ENCODE results near the gene JMJD4. TPM values are rescaled to one million over a fixed set of nuclear protein-coding genes. Genes with fewer than 3 reads are reported as not detected.

Gene JMJD4
- total RNA-seq, 1 experiment from 2014 or later, result 24.4 TPM

- Mint-ChIP-seq H3K27ac (no peak overlapping the region), H3K4me1 (peaks cover 4 to 19% of the 10 kb centered on the region in 2 experiments; a peak in 2 of 4 replicates), H3K9me3 (no peaks in the 10 kb centered on the region), H3K4me3 (no peak overlapping the region), H3K27me3 (ENCODE audit: low read depth) (no peaks in the 10 kb centered on the region), H3K36me3 (ENCODE audit: insufficient read depth in 1 of 3, low read depth in 3 of 3) (peaks cover 15 to 59% (median 36%) of the 10 kb centered on the region in 3 experiments)
- Histone ChIP-seq H3K27ac (ENCODE audit: insufficient read length, low read depth, low read length) (no peak overlapping the region), H3K9ac (ENCODE audit: extremely low read depth, insufficient read length, low read length) (no peak overlapping the region), H3K56ac (ENCODE audit: insufficient read length, low read depth, low read length) (no peak overlapping the region), H3T11ph (ENCODE audit: low read length) (no peak overlapping the region), H4K91ac (ENCODE audit: insufficient read length, low read depth, low read length) (no peak overlapping the region), H3K4me1 (ENCODE audit: insufficient read depth, low read length) (no peaks in the 10 kb centered on the region), H3K79me1 (ENCODE audit: insufficient read depth, low read depth, low read length, poor library complexity, severe bottlenecking) (peaks cover 6% of the 10 kb centered on the region), H3K23me2 (ENCODE audit: insufficient read length, low read depth, low read length, poor library complexity, severe bottlenecking) (peaks cover 2% of the 10 kb centered on the region), H3K18ac (ENCODE audit: insufficient read length, low read depth, low read length) (no peak overlapping the region), H2BK15ac (ENCODE audit: low read depth, low read length) (no peak overlapping the region), H3K14ac (ENCODE audit: insufficient read depth, low read length) (no peak overlapping the region), H2BK120ac (ENCODE audit: low read depth, low read length, poor library complexity, severe bottlenecking) (no peak overlapping the region), H3K9me3 (ENCODE audit: control insufficient read depth, low read depth, low read length) (no peaks in the 10 kb centered on the region), H2BK20ac (ENCODE audit: low read depth, low read length, poor library complexity, severe bottlenecking) (no peak overlapping the region), H3K27me3 (ENCODE audit: insufficient read depth, low read length) (no peaks in the 10 kb centered on the region), H2AK5ac (ENCODE audit: insufficient read length, low read length) (no peak overlapping the region), H3K4ac (ENCODE audit: low read depth, low read length) (no peak overlapping the region), H3K23ac (ENCODE audit: insufficient read length, low read depth, low read length) (no peak overlapping the region), H4K20me1 (ENCODE audit: control insufficient read depth, insufficient read depth, insufficient read length) (no peaks in the 10 kb centered on the region), H2AFZ (ENCODE audit: low read length) (no peak overlapping the region), H3K79me2 (ENCODE audit: insufficient read depth, low read length) (no peaks in the 10 kb centered on the region), H2BK5ac (ENCODE audit: insufficient read length, low read length) (no peak overlapping the region), H3K4me2 (ENCODE audit: insufficient read depth, insufficient read length, low read length) (no peak overlapping the region), H2BK12ac (ENCODE audit: insufficient read length, low read depth, low read length) (no peak overlapping the region), H4K5ac (ENCODE audit: insufficient read length, low read depth, low read length) (no peak overlapping the region), H4K8ac (replicated peaks; ENCODE audit: insufficient read length, low read depth, low read length) (no peak overlapping the region)
- WGBS (ENCODE audit: extremely low coverage, insufficient read length, low lambda C conversion rate), result no CpG with 5 or more reads among the region's 15 CpGs
- TF ChIP-seq CTCF (conservative IDR thresholded peaks at IDR 0.05), result no peak
- DNase-seq, result no peak
Measured at GRCh38 chr1:227759341-227760300, 24.5 kb upstream of the JMJD4 start.

Data from H9 (cell line).